Lower leg skin (tissue), 3 donors: ENCODE measurements around the gene SCGN.

Experiments
- POLR2A ChIP-seq, 2 donors: fragments of 450-650 bp; IDR thresholded peaks; one replicate each; pipeline ENCODE4 v1.6.1; 2016 to 2017; ENCODE audit warnings: antibody characterized with exemption in 2 of 2, mild to moderate bottlenecking in 1 of 2, moderate library complexity in 1 of 2
- TF ChIP-seq, protein P1 (sequence below), 3 donors: fragments of 450-650 bp; IDR thresholded peaks; one replicate each; pipeline ENCODE4 v1.5.1; 2016; ENCODE audit warnings: antibody characterized with exemption in 3 of 3, mild to moderate bottlenecking in 3 of 3, moderate library complexity in 2 of 3

DNA sequence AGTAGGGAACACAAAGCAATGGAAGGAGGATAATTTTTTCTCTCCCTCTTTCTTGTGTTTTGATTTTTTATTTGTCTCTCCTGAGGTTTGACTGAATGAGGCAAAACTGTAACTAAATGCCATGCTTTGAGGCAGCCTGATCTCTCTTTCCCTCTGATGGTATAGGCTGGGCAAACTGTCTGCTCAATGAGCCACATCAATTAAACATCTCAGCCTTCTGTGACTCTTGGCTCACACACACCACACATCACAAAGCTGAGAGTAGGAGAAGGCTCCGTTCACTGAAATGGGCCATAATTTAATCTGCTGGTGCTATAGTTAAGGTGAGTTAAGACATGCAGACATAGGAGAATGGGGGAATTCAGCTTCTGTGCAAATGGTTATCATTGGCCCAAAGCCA is 28.1 kb upstream of the SCGN start:
- TF ChIP-seq, protein P1, sequence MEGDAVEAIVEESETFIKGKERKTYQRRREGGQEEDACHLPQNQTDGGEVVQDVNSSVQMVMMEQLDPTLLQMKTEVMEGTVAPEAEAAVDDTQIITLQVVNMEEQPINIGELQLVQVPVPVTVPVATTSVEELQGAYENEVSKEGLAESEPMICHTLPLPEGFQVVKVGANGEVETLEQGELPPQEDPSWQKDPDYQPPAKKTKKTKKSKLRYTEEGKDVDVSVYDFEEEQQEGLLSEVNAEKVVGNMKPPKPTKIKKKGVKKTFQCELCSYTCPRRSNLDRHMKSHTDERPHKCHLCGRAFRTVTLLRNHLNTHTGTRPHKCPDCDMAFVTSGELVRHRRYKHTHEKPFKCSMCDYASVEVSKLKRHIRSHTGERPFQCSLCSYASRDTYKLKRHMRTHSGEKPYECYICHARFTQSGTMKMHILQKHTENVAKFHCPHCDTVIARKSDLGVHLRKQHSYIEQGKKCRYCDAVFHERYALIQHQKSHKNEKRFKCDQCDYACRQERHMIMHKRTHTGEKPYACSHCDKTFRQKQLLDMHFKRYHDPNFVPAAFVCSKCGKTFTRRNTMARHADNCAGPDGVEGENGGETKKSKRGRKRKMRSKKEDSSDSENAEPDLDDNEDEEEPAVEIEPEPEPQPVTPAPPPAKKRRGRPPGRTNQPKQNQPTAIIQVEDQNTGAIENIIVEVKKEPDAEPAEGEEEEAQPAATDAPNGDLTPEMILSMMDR (IDR thresholded peaks at IDR 0.05), result no peak
- no peak for TF ChIP-seq POLR2A (IDR thresholded peaks at IDR 0.05)
